GM12872 (cell line): ENCODE data around the gene PPARA.

Source experiments
- TF ChIP-seq, protein P1 (sequence below): IDR thresholded peaks from 3 replicates; pipeline ENCODE4 v1.5.1; 2011; ENCODE audit warnings: low read depth, mild to moderate bottlenecking, low read length, moderate library complexity; ENCODE audit not compliant: insufficient read depth

Gene PPARA

DNA sequence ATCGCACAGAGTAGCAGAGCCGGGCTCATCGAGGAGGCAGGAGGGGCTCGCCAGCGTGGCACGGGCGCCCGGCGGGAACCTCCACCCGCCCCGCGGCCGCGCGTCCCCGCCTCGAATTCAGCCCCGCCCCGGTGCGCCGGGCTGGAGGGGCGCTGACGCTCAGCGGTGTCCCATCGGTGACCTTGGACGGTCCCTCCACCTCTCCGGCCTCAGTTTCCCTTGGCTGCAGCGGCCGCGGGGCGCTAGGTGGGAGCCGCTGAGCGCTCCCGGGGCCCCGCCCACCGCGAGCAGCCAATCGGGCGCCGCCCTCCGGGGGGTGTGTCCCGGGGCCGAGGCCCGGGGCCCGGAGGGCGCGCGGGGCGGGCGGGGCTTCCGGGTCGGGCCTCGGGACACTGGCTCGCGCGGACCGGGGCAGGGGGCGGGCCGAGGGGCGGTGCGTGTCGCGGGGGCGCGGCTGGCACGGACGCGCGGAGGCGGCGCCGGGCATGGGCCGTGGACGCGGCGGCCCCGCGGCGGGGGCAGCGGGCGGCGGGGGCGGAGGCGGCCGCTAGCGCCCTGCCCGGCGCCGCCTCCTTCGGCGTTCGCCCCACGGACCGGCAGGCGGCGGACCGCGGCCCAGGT is at the start of gene PPARA:
Gene PPARA, plus strand, starts transcription at position 493 of the 621 bp plus-strand sequence. CDS start 47,858 bp downstream, outside the sequence.
- TF ChIP-seq, protein P1, sequence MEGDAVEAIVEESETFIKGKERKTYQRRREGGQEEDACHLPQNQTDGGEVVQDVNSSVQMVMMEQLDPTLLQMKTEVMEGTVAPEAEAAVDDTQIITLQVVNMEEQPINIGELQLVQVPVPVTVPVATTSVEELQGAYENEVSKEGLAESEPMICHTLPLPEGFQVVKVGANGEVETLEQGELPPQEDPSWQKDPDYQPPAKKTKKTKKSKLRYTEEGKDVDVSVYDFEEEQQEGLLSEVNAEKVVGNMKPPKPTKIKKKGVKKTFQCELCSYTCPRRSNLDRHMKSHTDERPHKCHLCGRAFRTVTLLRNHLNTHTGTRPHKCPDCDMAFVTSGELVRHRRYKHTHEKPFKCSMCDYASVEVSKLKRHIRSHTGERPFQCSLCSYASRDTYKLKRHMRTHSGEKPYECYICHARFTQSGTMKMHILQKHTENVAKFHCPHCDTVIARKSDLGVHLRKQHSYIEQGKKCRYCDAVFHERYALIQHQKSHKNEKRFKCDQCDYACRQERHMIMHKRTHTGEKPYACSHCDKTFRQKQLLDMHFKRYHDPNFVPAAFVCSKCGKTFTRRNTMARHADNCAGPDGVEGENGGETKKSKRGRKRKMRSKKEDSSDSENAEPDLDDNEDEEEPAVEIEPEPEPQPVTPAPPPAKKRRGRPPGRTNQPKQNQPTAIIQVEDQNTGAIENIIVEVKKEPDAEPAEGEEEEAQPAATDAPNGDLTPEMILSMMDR, result no peak

DNA sequence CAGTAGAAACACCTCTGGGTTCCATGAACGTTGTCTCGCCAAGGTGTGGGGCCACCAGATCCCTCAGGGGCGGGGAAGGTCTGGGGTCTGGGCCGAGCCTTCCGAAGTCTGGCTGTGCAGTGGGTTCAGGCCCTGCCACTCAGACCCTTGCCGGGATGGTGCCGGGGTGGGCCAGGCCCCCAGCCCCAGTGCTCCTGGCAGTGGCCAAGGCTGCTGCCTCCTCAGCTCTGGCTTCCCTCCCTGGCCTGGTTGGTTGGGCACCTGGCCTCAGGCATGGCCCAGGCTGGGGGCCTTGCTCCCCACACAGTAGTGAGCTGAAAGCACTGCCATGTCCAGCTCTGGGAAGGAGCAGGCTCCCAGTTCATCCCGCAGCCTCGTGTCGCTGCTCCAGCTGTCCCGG is 48.2 kb upstream of the PPARA start:
- TF ChIP-seq, protein P1, result no peak

DNA sequence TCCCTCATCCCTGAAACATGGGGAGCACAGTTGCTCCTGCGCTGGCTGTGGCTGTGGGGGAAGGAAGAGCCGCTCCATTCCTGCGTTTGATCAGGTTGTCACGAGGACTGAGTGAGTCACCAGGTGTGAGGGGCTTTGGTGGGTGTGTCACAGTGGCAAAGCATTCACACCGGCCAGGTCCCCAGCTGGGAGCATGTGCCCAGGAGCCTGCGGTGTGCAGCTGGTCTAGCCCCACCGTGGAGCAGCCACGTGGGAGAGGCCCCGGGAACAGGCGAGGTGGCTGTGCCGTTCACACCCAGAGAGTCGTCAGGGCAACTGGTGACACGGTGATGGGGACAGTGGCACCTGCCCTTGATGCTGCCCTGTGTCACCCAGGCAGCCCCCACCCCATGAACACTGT is 47.6 kb upstream of the PPARA start:
- TF ChIP-seq, protein P1, result no peak

DNA sequence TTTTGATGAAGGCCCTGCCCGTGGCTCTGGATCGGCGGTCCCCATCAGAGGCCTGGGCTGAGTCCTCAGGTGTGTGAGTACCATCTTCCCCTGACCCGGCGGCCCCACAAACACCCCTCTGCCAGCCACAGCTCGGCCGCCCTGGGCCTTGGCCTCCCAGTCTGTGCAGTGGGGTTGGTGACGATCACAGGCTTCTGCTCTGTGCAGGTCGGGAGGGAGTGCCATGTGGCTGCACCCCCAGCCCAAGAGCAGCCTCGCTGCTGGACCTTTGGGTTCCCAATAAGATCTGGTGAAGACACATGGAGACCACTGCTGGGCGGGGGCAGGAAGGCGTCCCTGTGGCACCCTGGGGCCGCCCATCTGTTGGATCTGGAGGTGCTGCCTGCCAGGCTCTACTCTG is 47.1 kb upstream of the PPARA start:
- TF ChIP-seq, protein P1, result no peak

DNA sequence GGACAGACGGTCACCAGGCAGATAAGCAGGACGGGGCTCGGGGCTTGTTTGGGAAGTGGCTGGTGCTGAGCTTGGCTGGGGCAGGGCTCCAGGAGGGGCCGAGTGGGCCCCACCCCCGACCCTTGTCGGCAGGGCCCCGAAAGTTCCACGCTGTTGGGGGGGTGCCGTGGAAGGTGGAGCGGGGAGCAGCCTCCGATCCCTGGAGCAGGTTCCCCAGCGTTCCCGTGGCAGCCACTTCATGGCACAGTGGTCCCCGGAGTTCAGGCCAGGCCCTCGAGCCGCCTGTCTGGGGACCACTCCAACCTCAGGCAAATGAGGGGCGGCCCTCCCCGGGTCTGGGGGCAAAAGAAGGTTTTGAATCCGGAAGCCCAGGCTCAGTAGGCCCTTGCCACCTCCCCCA is 46.7 kb upstream of the PPARA start:
- TF ChIP-seq, protein P1, result no peak

DNA sequence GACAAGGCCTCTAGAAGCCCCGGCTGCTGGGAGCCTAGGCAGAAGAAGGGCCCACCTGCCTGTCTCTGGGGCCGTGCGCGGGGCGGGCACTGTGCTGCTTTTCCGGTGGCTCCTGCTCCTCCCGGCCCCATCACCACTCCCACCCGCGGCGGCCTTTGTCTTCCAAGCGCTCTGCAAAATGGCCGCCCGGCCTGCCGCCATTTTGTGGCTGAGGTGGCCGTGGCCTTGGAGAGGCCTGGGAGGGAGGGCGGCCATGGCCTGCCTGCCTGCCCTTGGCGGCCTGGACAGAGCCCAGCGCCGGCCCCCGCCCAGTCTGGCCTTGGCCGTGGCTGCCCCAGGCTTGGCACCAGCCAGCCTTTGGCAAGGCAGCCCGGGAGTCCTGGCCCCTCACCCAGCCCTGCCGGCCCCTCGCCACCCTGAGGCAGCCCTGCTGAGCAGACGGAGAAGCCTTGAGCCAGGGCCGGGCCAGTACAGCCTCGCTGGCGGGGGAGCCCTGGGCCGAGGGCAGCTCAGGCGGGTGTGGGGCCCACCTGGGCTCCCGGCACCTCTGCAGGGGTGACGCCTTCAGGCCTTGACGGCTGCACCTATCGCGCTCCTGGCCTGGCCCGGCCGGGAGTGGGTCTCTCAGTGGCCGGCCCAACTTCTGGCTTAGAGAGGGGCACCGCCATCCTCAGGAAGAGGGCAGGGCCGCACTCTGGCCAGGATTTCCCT is 46.0 kb upstream of the PPARA start:
- TF ChIP-seq, protein P1, result no peak

DNA sequence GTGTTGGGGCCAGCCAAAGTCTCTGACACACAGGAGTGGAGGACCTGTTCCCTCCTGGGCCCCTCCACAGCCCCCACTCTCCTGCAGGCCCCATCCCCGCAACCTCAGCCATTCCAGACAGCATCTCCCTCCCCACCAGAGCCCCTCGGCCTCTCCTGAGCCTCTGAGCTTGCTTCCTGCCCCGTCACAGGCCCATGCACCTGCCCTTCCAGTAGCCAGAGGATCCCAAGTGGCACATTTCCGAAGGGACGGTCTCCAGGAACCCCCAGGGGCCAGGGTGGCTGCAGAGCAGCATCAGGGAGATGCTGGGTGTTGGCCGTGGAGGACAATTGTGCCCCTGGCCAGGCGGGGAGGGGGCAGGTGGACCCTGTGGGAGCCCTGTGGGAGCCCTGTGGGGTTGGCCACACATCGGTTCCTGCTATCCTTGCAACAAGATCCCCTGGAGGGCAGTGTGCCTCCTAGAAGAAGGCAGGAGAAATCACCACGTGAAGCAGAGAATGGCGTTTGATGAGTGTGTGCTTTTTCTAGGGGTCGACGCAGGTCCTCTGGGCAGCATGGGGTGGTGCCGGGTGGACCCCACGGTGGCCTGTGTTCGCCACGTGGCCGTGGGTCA is 45.3 kb upstream of the PPARA start:
- TF ChIP-seq, protein P1, result no peak
